ENCODE results near the gene CDH23. TPM values are rescaled to one million over a fixed set of nuclear protein-coding genes. Genes with fewer than 3 reads are reported as not detected.

CDH23 gene
- total and polyA plus RNA-seq, 2 donors, result 3.6 to 9.9 TPM

DNA sequence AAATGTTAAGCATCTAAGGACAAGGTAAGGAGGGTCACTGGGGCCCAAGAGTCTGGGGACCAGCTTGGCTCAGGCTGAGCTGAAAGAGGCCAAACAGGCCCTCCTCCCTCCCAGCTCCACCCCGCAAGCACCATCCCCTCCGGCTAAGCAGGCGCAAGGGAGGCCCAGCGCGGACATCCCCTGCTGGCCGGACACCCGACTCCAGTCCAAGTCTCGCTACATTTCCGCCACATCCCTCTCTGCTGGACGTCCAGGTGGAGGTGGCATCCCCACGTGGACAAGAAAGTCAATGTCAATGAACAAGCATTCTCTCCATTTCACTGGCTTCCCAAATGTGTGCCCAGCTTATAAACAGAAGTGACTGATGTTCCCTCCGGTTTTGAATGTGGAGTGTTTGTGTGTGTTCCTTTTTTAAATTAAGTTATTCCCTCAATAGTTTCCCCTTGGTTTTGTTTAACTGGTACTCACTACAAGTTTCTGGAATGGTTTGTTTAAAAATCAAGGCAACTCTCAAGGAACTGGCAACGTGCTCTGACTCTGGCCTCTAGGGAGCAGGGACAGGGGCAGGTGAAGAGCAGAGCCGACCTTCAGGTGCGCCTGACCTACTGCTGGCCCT lies 418.9 kb downstream of the CDH23 start:
- Histone ChIP-seq H3K4me1 (ENCODE audit: insufficient read depth) (no peaks in the 10 kb centered on the region), H3K4me3 (ENCODE audit: low read depth, low read length) (no peak overlapping the region), H3K36me3 (ENCODE audit: insufficient read depth) (peaks cover 6% of the 10 kb centered on the region), H3K27ac (ENCODE audit: low read depth) (no peak overlapping the region)
- 82% methylated on average over 15 of the region's 15 CpGs for WGBS
- no peak for DNase-seq (ENCODE audit: extremely low spot score)

DNA sequence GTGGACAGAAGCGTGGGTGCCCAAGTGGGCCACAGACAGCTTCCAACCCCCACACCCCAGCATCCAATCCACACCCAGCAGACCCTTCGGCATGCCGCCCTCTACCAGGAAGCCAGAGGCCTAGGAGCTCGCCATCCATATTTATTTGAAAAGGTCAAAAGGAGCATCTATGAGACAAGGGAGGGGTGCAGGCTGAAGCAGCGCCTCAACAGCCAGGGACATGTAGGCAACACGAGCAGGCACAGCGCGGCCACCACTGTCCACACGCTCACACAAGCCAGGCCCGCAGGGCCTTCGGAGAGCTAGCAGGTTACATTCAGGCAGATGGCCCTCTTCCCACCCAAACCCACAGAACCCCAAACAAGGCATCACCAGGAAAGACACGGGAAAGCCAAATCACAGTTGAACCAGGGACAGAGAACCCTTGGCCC lies 419.7 kb downstream of the CDH23 start:
- H3K4me3 ChIP-seq (ENCODE audit: low read depth, low read length), result no peak overlapping the region
- peaks cover 8% of the 10 kb centered on the region for H3K36me3 ChIP-seq (ENCODE audit: insufficient read depth)
- no peak for DNase-seq (ENCODE audit: extremely low spot score)
- H3K4me1 ChIP-seq (ENCODE audit: insufficient read depth), result no peaks in the 10 kb centered on the region
- H3K27ac ChIP-seq (ENCODE audit: low read depth), result no peak overlapping the region
- 89% methylated on average over 12 of the region's 12 CpGs for WGBS

- no peaks in the 10 kb centered on the region for H3K4me1 ChIP-seq (ENCODE audit: insufficient read depth)
- DNase-seq (ENCODE audit: extremely low spot score), result no peak
- H3K36me3 ChIP-seq (ENCODE audit: insufficient read depth), result peaks cover 13% of the 10 kb centered on the region
- H3K4me3 ChIP-seq (ENCODE audit: low read depth, low read length), result no peak overlapping the region
- WGBS, result 87% methylated on average over 8 of the region's 8 CpGs
- H3K27ac ChIP-seq (ENCODE audit: low read depth), result no peak overlapping the region
Measured at GRCh38 chr10:71816936-71817618, 420.4 kb downstream of the CDH23 start.

- Histone ChIP-seq H3K4me3 (ENCODE audit: low read depth, low read length) (no peak overlapping the region), H3K27ac (ENCODE audit: low read depth) (peak overlapping the region; percentile 33), H3K4me1 (ENCODE audit: insufficient read depth) (no peaks in the 10 kb centered on the region), H3K36me3 (ENCODE audit: insufficient read depth) (peaks cover 13% of the 10 kb centered on the region)
- DNase-seq (ENCODE audit: extremely low spot score), result no peak
- WGBS, result 81% methylated on average over 9 of the region's 9 CpGs
Measured at GRCh38 chr10:71817831-71818655, 421.3 kb downstream of the CDH23 start.

DNA sequence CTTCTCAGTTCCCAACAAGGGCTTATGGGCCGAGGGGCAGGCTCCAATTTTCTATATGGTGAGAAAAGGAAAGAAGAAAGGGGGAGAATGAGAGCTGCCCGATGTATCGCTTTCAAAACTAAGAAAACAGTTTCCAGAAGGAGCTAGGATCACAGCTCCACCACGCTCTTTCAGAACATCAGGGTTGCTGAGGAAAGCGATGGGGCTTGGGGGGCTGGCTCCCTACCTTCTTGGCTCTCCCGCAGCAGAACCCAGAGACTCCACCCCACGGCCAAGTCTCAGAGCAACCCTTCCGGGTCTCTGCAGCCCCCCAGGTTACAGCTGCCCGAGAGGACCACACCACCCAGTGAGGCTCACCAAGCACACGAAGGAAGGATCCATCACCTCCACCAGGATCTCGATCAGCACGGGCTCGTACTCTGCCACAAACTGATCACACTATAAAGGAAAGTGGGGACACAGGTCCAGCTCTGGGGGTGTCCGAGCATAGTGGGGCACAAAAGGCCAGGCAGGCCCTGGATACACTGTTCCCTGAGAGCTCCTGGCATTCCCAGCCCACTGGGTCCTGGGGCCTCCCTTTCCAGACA lies 422.0 kb downstream of the CDH23 start:
- no peak for DNase-seq (ENCODE audit: extremely low spot score)
- 85% methylated on average over 14 of the region's 14 CpGs for WGBS
- H3K4me3 ChIP-seq (ENCODE audit: low read depth, low read length), result no peak overlapping the region
- peaks cover 15% of the 10 kb centered on the region for H3K36me3 ChIP-seq (ENCODE audit: insufficient read depth)
- H3K27ac ChIP-seq (ENCODE audit: low read depth), result no peak overlapping the region
- no peaks in the 10 kb centered on the region for H3K4me1 ChIP-seq (ENCODE audit: insufficient read depth)

GRCh38 chr10:71819441-71819861 lies 422.7 kb downstream of the CDH23 start:
- Histone ChIP-seq H3K4me1 (ENCODE audit: insufficient read depth) (no peaks in the 10 kb centered on the region), H3K36me3 (ENCODE audit: insufficient read depth) (peaks cover 18% of the 10 kb centered on the region), H3K27ac (ENCODE audit: low read depth) (no peak overlapping the region), H3K4me3 (ENCODE audit: low read depth, low read length) (no peak overlapping the region)
- 96% methylated on average over 18 of the region's 18 CpGs for WGBS
- no peak for DNase-seq (ENCODE audit: extremely low spot score)

DNA sequence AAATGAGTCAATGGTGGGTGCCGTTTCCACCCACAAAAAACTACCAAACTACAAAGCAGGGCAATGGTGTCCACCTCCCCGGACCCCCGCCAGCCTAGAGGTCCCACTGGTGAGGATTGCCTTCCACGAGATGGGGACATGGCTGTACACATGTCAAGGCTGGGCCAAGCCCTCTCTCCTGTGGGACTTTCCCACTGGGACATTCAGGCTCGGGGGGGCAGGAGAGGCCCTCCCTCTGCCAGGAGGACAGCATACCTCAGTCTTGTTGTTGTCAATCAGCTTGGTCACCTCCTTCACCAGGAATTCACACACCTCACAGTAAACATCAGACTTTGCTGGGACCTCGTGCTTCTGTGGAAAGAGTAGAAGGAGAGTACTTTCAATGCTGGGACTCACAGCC lies 423.3 kb downstream of the CDH23 start:
- Histone ChIP-seq H3K36me3 (ENCODE audit: insufficient read depth) (peaks cover 18% of the 10 kb centered on the region), H3K4me1 (ENCODE audit: insufficient read depth) (no peaks in the 10 kb centered on the region), H3K4me3 (ENCODE audit: low read depth, low read length) (no peak overlapping the region), H3K27ac (ENCODE audit: low read depth) (no peak overlapping the region)
- no peak for DNase-seq (ENCODE audit: extremely low spot score)
- 89% methylated on average over 6 of the region's 6 CpGs for WGBS

DNA sequence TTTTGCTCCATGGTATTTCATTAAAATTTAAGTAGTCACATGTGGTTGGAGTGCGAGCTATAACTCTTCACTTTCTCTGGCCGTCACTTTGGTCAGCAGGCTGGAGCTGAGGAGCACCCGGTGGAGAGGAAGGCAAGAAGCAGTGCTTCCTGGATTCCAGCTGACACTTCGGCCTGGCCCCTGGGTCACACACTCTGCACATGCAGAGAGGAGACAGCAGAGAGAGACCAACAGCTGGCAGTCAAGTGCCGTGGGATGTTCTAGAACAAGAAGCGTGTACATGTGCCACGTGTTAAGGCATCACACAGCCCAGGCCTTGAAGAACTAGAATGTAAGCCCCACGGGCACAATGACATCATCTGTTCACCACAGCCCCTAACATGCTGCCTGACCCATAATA lies 424.2 kb downstream of the CDH23 start:
- no peak for DNase-seq (ENCODE audit: extremely low spot score)
- Histone ChIP-seq H3K4me1 (ENCODE audit: insufficient read depth) (no peaks in the 10 kb centered on the region), H3K4me3 (ENCODE audit: low read depth, low read length) (no peak overlapping the region), H3K36me3 (ENCODE audit: insufficient read depth) (peaks cover 23% of the 10 kb centered on the region), H3K27ac (ENCODE audit: low read depth) (no peak overlapping the region)
- 88% methylated on average over 8 of the region's 8 CpGs for WGBS

GRCh38 chr10:71821909-71822763 lies 425.4 kb downstream of the CDH23 start:
- no peak overlapping the region for H3K4me3 ChIP-seq (ENCODE audit: low read depth, low read length)
- peaks cover 23% of the 10 kb centered on the region for H3K36me3 ChIP-seq (ENCODE audit: insufficient read depth)
- no peaks in the 10 kb centered on the region for H3K4me1 ChIP-seq (ENCODE audit: insufficient read depth)
- no peak for DNase-seq (ENCODE audit: extremely low spot score)
- no peak overlapping the region for H3K27ac ChIP-seq (ENCODE audit: low read depth)
- 88% methylated on average over 9 of the region's 9 CpGs for WGBS

GRCh38 chr10:71823356-71823755 lies 426.6 kb downstream of the CDH23 start:
- H3K27ac ChIP-seq (ENCODE audit: low read depth), result no peak overlapping the region
- H3K4me3 ChIP-seq (ENCODE audit: low read depth, low read length), result no peak overlapping the region
- no peak for DNase-seq (ENCODE audit: extremely low spot score)
- peaks cover 27% of the 10 kb centered on the region for H3K36me3 ChIP-seq (ENCODE audit: insufficient read depth)
- 83% methylated on average over 4 of the region's 4 CpGs for WGBS
- no peaks in the 10 kb centered on the region for H3K4me1 ChIP-seq (ENCODE audit: insufficient read depth)

GRCh38 chr10:71824333-71824732 lies 427.6 kb downstream of the CDH23 start:
- Histone ChIP-seq H3K36me3 (ENCODE audit: insufficient read depth) (peaks cover 27% of the 10 kb centered on the region), H3K4me3 (ENCODE audit: low read depth, low read length) (no peak overlapping the region), H3K4me1 (ENCODE audit: insufficient read depth) (no peaks in the 10 kb centered on the region), H3K27ac (ENCODE audit: low read depth) (no peak overlapping the region)
- WGBS, result 95% methylated on average over 3 of the region's 3 CpGs
- no peak for DNase-seq (ENCODE audit: extremely low spot score)

- WGBS, result 84% methylated on average over 11 of the region's 11 CpGs
- DNase-seq (ENCODE audit: extremely low spot score), result no peak
- no peaks in the 10 kb centered on the region for H3K4me1 ChIP-seq (ENCODE audit: insufficient read depth)
- no peak overlapping the region for H3K4me3 ChIP-seq (ENCODE audit: low read depth, low read length)
- H3K27ac ChIP-seq (ENCODE audit: low read depth), result no peak overlapping the region
- peaks cover 27% of the 10 kb centered on the region for H3K36me3 ChIP-seq (ENCODE audit: insufficient read depth)
Measured at GRCh38 chr10:71825217-71825616, 428.5 kb downstream of the CDH23 start.

GRCh38 chr10:71827852-71828251 lies 431.1 kb downstream of the CDH23 start:
- DNase-seq (ENCODE audit: extremely low spot score), result no peak
- WGBS, result 83% methylated on average over 6 of the region's 6 CpGs
- Histone ChIP-seq H3K27ac (ENCODE audit: low read depth) (no peak overlapping the region), H3K4me3 (ENCODE audit: low read depth, low read length) (no peak overlapping the region), H3K36me3 (ENCODE audit: insufficient read depth) (peaks cover 23% of the 10 kb centered on the region), H3K4me1 (ENCODE audit: insufficient read depth) (no peaks in the 10 kb centered on the region)

Data from urinary bladder (tissue), 4 donors.